HG03460 (cell line): ENCODE results near the gene KCNV2.
A peak's percentile ranks its signal among the peaks of the same experiment; 100 is the strongest.

Source experiments
- ATAC-seq: cut with Tn5 transposase; IDR thresholded peaks from one replicate; pipeline ENCODE4 v1.9.1; 2021; ENCODE audit not compliant: unreplicated experiment

KCNV2 gene

DNA sequence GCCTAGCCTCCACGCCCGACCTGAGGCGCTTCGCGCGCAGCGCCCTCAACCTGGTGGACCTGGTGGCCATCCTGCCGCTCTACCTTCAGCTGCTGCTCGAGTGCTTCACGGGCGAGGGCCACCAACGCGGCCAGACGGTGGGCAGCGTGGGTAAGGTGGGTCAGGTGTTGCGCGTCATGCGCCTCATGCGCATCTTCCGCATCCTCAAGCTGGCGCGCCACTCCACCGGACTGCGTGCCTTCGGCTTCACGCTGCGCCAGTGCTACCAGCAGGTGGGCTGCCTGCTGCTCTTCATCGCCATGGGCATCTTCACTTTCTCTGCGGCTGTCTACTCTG, 1.4 kb downstream of the KCNV2 start:
- ATAC-seq: no peak

DNA sequence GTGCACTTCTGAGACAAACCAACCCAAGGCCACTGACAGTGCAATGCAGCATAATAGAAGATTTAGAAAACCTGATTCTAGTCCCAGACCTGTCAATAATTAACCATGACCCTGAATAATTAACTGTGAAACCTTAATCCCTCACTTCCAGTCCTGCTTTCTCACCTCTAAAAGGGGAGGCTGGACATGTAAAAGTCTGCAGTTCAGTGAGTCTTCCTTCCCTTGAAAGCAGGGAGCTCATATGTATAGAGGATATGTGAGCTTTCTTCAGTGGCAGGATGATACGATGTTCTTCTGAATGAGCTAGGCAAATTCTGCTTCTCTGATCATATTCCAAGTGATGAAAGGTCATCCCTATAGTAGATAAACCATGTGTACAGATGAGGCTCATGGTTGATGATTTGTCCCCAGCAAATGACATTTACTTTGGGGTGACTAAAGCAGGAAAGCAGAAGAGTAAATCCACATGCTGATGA, 2.9 kb downstream of the KCNV2 start:
- no peak for ATAC-seq

DNA sequence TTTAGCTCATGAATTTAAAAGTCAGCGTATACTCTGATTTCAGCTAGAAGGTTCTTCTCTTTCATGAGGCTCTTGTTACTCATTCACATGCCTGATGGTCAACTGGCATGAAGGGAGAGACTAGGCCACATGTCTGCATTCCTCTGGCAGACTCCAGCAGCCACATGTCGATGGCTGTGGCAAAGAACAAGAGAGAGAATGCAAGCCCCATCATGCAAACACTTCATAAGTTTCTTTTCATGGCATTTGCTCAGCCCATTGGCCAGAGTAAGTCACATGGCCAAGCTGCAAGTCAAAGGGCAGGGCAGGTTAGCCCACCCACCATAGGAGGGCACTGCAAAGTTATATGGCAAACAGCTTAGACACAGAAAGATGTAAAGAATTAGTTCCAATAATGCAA, 5.4 kb downstream of the KCNV2 start:
- ATAC-seq: no peak

DNA sequence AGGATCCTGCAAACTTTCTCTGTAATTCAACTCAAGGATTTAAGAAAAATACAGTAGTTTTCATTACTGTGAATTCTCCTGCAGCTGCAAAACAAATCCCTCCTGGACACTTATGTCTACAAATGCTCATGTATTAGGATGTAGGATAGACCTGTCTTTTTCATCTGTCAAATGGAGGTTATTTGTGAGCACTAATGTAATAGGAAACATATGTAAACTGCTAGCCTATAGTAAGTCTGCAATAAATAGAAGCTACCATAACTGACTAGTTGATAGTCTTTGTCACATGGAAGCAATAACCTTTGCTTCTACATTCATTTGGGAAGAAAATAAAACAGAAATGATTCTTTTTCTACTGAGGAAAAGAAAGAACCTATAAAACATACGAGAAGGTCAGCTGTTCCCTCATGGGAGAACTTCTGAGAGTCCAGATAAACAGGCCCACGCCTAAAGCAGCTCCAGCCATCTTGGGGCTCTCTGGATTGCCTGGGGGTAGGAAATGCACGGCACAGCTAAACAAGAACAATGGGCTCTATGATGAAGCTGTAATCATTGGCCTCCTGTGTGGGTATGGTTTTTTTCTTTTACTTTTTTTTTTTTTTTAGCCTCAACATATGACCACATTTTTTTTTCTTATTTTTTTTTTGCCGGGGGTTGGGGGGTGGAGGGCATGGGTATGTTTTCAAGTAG, 6.2 kb downstream of the KCNV2 start:
- ATAC-seq: no peak

DNA sequence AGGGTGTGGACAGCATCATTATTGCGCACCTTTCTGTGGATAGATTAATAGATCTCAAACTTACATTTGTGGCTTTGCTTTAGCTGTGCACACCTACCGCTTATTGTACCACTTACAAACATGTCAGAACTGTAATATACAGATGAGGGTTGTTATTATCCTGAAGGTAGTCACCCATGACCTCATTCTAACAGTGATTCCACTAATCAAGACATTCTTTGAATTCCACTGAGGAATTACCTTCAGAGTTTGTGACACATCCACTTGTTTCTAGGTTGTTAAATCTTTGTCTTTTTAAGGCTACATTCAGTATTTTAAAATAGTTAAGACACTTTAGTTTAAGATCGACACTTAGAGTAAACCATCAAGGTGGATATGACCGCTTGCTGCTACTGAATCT, 7.8 kb downstream of the KCNV2 start:
- no peak for ATAC-seq

DNA sequence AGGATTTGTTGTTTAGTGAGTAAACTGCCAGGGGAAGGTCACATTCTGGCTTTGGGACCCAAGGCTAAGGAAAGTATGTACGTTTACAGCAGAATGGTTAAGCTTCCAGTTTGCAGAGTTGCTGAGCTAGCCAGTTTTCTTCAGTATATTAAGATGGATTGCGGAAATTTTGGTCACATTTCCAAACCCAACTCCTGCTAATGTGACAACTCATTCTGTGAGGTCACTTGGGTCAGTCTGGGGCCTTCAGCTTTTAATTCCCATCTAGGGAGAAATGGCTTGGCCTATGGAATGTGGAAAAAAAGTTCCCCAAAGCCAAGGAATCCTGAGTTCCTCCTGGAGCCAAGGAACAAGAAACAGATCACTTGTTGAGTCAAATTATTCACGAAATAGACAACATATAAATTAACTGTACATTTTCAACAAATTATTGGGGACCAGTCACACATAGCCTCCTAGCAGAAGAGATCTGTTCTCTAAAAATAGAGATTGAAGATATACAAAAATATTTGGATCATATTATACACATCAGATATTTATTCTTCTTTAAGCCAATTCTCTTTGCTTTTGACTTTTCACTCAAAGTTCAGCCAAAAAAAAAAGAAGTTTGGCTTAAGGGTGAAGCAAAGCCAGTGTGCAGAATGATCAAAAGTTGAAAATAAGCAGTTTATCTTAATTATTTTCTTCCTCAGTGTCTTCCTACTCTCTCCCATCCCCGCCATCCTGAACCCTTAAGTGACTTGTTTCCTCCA, 8.8 kb downstream of the KCNV2 start:
- no peak for ATAC-seq

DNA sequence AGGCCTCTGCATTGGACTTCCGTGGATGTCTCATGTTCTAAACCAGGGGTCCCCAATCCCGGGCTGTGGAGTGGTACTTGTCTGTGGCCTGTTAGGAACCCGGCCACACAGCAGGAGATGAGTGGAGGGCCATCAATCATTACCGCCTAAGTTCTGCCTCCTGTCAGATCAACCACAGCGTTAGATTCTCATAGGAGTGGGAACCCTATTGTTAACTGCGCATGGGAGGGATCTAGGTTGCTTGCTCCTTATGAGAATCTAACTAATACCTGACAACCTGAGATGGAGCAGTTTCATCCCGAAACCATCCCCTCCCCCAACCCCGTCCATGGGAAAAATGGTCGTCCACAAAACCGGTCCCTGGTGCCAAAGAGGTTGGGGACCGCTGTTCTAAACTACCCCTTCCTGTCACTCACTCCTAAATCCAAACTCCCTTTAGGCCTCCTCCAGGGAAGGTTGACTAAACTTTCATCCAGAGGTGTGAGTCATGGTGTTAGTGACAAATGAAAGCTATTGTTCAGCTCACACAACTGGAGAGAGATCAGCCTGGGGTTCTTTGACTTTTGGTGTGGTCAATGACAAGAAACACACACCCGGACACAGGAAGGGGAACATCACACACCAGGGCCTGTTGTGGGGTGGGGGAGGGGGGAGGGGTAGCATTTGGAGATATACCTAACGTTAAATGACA, 9.5 kb downstream of the KCNV2 start:
- no peak for ATAC-seq

DNA sequence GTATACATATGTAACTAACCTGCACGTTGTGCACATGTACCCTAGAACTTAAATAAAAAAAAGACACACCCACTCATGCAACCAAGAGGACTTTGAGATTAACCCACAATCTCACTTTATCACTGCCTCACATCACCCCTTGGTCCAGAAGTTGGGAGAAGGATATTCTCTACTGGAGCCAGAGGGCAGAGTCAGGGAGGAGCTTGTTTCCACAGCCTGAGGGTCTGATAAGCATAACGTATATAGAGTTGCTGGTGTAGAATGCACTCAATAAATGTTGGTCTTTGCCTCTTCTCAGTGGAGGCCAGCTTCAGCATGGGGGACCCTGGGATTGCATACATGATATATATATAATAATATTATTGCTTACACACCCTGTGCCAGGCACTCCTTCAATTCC, 10.1 kb downstream of the KCNV2 start:
- ATAC-seq: no peak

DNA sequence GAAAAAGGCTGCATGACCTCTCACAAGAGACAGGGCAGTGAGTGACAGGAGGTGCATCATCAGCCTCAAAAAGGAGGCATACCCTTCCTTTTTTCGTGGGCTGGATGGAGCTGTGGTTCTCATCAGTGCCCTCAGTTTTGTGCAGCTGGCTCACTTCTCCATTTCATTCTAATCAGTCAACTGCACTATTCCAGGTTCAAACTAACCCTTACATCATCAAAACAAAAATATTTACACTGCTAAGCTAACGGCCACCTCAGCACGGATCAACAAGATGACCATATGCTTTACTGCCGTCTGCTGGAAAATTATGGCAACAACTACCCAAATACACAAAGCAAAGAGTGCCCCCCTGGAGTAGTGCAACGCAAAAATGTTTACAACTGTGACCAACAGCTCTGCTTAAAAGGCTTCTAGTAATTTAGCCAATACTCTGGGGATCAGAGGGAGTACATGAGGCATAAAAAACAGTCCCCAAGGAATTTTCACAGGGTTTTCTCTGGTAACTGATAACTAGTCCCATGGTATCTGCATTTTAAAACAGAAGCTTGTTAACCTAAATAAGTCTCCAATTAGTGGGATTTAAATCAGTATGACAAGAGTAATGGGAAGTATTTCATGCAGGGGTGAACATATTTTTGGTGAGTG, 10.8 kb downstream of the KCNV2 start:
- ATAC-seq: peak; percentile 81

DNA sequence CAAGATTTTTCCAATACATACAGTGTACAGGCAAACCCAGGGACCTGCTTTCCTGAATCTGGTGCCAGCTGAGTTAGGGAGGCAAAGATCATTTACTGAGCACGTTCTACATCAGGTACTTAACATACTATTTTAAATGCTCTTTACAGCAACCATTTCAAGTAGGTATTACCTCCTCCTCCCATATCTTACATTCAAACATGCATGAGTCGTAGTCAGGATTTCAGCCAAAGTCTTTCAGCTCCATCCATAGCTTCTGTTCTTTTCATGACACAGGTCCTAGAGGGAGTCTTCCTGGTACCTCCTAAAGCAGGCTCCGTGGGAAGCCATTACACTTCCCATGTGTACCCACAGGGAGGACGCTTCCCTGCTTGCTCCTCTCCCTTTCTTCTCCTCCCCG, 11.7 kb downstream of the KCNV2 start:
- no peak for ATAC-seq

DNA sequence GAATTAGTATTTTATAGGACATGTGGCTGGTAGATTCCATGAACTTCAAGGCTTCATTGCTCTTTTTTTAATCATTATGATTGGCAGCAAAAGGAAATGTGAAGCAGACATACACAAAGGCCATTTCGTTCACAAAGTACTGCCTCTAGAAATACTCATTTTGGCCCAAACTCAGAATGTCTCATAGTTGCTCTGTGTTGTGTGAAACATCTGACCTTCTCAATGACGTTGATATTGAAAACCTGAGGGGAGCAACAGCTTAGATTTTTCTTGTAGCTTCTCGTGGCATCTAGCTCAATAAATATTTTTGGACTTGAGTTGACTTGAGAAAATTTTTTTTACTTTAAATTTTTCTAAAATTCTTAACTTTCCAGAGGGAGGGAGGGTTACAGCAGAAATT, 12.4 kb downstream of the KCNV2 start:
- no peak for ATAC-seq

DNA sequence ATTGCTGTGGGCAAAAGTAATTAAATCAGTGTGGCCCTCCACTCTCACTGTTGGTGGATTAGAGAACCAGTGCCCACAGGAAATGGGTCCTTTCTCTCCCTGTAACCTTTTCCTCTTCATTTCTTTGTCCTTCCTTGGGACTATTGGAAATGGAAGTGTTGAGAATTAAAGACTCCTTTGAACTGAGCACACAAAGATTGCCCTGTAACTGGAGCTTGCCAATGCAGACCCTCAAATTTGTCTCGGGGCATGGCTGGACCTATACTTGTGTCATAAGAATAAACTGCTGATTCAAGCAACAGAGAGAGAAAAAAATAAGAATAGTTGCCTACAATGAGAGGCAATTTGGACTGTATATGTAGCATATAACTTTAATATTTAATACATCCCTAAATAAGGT, 13.7 kb downstream of the KCNV2 start:
- ATAC-seq: no peak

DNA sequence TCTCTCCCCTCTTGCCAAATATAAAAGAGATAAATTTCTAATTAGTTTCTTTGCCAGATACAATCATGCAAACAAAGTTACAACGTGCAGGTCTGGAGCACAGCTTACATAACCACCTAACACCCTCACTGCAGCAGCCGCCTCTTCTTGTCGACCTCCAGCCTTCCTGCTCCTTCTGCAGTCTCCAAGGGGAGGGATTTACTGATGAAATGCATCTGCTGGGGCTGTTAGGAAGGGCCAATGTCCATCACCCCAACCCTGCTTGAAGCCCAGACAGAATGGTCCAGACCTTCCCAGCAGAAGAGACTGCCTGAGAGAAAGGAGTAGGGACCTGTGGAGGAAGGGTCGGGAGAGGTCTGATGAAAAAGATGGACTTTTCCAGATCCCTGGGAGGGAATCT, 15.2 kb downstream of the KCNV2 start:
- ATAC-seq: no peak

DNA sequence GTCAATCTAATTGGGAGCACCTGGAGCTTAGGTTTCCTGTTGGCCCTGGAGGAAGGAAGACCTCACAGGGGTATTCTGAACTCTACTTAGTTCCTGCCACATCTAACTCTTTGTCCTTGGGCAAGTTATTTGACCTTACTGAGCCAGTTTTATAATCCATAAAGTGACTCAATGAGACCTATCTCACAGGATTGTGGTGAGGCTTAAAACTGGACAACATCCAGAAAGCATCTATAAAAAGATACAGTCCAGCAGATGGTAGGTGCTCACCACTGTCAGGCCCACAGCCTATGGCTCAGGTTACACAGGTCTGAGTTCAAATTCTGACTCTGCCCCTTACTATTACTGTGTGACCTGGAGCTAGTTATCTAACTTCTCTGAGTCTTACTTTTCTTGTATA, 23.3 kb downstream of the KCNV2 start:
- ATAC-seq: no peak

DNA sequence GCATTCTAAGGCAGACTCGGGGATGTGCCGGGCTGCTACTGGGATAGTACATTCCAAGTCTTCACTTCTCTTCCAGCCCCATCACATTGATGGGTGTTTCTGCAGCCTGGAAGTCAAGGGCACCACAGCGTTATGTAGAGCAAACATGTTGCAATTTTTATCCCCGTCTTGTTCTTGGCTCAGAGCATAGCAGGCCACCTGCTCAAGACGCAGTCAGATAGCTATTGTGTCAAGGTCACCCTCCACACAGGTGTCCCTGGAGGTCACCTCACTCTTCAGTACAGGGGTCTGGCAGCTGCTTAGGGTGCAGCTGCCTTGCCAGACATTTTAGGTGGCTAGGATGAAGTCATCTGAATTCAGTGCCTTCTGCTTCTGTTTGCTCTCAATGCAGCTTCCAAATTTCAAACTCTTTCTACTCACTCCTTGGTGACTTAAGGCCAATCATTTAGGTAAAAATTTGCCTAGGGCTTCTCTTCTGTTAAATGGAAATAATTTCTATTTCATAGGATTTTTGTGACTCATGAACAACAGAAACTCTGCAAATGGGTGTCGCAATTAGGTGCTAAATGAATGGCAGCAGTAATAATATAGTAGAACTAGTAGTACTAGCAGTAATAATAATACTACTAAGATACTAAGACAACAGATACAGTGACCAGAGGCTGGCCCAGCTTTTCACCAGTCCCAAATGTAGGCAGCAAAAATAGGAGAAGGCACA, 24.3 kb downstream of the KCNV2 start:
- no peak for ATAC-seq

DNA sequence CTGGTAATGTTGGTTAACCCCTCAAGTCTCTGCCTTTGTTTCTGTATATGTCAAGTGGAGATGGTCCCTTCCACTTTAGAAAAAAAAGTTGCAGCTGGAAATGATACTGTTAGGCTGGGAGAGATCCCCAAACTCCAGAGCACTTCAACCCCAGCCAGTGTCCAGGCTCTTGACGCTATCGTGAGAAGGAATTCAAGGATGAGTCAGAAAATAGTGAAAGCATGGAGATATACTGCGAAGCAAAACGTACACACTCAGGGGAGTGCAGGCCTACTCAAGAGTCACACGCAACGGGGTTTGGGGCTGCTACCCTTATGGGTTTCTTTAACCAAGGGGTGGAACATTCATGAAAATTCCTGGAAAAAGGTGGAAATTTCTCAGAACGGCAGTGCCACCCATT, 24.9 kb downstream of the KCNV2 start:
- no peak for ATAC-seq

DNA sequence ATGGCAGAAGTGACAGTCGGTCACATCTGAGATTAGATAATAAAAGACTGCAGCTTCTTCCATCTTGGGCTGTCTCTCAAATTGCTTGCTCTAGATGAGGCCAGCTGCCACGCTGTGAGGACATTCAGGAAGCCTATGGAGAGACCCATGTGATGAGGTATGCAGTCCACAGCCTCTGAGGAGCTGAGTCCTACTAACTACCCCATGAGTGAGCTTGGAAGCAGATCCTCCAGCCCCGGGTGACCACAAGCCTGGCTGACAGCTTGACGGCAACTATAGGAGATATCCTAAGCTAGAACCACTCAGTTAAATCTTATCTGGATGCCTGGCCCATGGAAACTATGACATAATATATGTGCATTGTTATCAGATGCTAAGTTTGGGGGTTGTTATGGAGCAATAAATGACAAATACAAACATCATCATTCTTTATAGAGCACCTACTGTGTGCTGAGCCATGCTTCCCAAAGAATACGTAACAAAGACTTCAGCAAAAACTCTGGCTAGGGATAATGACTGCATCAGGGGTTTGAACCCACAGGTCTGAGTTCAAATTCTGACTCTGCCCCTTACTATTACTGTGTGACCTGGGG, 26.7 kb downstream of the KCNV2 start:
- no peak for ATAC-seq

DNA sequence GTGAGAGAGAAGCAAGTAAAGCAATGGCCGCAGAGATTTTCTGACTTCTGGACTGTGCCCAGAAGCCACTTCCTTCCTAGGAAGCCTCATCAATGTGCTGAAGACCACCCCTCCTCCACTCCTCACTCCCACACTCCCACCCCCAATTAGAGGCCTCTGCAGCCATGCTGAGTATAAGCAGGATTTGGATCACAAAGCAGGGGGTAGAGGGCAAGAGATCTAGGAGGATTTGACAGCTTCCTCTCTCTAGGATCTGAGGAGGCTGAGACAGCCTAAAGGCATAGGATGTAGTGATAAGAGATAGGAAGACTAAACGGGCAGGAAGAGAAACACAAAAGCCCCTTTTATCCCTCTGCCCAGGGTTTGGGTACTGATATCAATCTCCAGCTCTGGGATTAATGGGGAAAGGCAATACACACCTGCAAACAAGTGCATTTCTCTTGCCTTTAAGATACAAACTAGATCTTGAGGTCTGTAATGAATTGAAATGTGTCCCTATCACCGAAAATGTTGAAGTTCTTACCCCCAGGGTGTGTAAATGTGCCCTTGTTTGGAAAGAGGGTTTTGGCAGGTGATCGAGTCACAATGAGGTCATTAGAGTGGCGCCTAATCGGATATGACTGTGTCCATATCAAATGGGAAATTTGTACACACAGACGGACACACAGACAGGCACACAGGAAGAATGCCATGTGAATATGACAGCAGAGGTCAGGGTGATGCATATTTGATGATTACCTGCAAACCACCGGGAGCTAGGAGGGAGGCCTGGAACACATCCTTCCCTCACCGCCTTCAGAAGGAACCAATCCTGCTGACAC, 28.5 kb downstream of the KCNV2 start:
- no peak for ATAC-seq

DNA sequence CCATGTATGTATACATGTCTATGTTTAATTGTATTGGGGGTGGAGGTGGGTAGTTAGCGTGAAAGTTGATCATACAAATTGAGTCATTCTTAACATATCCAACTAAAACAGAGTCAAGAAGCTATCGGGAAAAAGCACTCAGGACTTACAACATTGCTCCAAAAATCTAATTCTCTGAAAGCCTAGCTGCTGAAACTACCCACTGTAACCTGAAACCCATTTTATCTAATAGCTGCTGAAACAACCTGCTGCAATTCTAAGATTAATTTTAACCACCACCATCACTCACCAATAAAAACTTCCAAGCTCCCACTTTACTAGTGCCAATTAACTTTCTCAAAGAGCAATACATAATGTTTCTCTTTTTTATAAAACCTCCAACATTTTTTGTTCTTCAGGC, 32.2 kb downstream of the KCNV2 start:
- ATAC-seq: no peak

DNA sequence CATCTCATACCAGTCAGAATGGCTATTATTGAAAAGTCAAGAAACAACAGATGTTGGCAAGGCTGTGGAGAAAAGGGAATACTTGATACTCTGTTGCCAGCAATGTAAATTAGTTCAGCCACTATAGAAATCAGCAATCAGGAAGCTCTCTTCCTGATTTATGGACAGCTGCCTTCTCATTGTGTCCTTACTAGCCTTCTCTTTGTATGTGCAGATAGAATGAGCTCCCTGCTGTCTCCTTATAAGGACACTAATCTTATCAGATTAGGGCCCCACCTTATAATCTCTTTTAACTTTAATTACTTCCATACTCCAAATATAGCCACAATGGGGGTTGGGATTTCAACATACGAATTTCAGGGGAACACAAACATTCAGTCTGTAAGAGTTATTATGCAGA, 38.0 kb downstream of the KCNV2 start:
- ATAC-seq: no peak
